Measurements from ENCODE around the gene YJU2.

DNA sequence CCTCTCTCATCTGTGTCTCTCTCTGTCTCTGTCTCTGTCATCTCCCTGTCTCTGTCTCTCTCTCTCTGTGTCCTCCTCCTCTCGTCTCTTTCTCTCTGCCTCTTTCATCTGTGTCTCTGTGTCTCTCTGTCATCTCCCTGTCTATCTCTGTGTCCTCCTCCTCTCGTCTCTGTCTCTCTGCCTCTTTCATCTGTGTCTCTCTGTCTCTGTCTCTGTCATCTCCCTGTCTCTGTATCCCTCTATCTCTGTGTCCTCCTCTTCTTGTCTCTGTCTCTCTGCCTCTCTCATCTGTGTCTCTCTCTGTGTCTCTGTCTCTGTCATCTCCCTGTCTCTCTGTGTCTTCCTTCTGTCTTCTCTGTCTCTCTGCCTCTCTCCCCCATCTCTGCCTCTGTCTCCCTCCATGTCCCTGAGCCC is 18.1 kb upstream of the YJU2 start:
- TF ChIP-seq YY1 (IDR thresholded peaks at IDR 0.05; ENCODE audit: extremely low read depth, insufficient replicate concordance, low read depth, low read length) = no peak
- TF ChIP-seq SP1 (IDR thresholded peaks at IDR 0.05; ENCODE audit: low read depth) = no peak
- TF ChIP-seq POLR2AphosphoS5 (IDR thresholded peaks at IDR 0.05; ENCODE audit: low read depth, low read length) = no peak
- no peak for TF ChIP-seq POLR2A (IDR thresholded peaks at IDR 0.05; ENCODE audit: borderline replicate concordance, extremely low read depth, insufficient read depth, insufficient read length)
- TF ChIP-seq EGR1 (IDR thresholded peaks at IDR 0.05; ENCODE audit: low read depth) = no peak
- TF ChIP-seq, protein P1, sequence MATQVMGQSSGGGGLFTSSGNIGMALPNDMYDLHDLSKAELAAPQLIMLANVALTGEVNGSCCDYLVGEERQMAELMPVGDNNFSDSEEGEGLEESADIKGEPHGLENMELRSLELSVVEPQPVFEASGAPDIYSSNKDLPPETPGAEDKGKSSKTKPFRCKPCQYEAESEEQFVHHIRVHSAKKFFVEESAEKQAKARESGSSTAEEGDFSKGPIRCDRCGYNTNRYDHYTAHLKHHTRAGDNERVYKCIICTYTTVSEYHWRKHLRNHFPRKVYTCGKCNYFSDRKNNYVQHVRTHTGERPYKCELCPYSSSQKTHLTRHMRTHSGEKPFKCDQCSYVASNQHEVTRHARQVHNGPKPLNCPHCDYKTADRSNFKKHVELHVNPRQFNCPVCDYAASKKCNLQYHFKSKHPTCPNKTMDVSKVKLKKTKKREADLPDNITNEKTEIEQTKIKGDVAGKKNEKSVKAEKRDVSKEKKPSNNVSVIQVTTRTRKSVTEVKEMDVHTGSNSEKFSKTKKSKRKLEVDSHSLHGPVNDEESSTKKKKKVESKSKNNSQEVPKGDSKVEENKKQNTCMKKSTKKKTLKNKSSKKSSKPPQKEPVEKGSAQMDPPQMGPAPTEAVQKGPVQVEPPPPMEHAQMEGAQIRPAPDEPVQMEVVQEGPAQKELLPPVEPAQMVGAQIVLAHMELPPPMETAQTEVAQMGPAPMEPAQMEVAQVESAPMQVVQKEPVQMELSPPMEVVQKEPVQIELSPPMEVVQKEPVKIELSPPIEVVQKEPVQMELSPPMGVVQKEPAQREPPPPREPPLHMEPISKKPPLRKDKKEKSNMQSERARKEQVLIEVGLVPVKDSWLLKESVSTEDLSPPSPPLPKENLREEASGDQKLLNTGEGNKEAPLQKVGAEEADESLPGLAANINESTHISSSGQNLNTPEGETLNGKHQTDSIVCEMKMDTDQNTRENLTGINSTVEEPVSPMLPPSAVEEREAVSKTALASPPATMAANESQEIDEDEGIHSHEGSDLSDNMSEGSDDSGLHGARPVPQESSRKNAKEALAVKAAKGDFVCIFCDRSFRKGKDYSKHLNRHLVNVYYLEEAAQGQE (IDR thresholded peaks at IDR 0.05; ENCODE audit: low read depth) = no peak
- TF ChIP-seq, protein P2, sequence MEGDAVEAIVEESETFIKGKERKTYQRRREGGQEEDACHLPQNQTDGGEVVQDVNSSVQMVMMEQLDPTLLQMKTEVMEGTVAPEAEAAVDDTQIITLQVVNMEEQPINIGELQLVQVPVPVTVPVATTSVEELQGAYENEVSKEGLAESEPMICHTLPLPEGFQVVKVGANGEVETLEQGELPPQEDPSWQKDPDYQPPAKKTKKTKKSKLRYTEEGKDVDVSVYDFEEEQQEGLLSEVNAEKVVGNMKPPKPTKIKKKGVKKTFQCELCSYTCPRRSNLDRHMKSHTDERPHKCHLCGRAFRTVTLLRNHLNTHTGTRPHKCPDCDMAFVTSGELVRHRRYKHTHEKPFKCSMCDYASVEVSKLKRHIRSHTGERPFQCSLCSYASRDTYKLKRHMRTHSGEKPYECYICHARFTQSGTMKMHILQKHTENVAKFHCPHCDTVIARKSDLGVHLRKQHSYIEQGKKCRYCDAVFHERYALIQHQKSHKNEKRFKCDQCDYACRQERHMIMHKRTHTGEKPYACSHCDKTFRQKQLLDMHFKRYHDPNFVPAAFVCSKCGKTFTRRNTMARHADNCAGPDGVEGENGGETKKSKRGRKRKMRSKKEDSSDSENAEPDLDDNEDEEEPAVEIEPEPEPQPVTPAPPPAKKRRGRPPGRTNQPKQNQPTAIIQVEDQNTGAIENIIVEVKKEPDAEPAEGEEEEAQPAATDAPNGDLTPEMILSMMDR (IDR thresholded peaks at IDR 0.05 in 2 of 3, conservative IDR thresholded peaks at IDR 0.05 in 1 of 3; ENCODE audit: borderline replicate concordance in 1 of 3, insufficient read depth in 1 of 3, low read depth in 2 of 3, low read length in 2 of 3) = no peak
- TF ChIP-seq SIN3A (IDR thresholded peaks at IDR 0.05; ENCODE audit: low read depth) = no peak
- TF ChIP-seq, protein P3, sequence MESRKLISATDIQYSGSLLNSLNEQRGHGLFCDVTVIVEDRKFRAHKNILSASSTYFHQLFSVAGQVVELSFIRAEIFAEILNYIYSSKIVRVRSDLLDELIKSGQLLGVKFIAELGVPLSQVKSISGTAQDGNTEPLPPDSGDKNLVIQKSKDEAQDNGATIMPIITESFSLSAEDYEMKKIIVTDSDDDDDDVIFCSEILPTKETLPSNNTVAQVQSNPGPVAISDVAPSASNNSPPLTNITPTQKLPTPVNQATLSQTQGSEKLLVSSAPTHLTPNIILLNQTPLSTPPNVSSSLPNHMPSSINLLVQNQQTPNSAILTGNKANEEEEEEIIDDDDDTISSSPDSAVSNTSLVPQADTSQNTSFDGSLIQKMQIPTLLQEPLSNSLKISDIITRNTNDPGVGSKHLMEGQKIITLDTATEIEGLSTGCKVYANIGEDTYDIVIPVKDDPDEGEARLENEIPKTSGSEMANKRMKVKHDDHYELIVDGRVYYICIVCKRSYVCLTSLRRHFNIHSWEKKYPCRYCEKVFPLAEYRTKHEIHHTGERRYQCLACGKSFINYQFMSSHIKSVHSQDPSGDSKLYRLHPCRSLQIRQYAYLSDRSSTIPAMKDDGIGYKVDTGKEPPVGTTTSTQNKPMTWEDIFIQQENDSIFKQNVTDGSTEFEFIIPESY (IDR thresholded peaks at IDR 0.05; ENCODE audit: extremely low read depth, insufficient replicate concordance, low read length) = no peak
- TF ChIP-seq CEBPB (IDR thresholded peaks at IDR 0.05; ENCODE audit: low read depth) = no peak
- TF ChIP-seq EZH2 (IDR thresholded peaks at IDR 0.05) = no peak
